CD14-positive monocyte (primary cell): Measurements from ENCODE around the gene ZBTB38. TPM values are rescaled to one million over a fixed set of nuclear protein-coding genes. Genes with fewer than 3 reads are reported as not detected.

Experiments used
- DNase-seq, 3 donors: peaks; one replicate each; pipeline ENCODE4 v3.0.0-alpha.2; 2011 to 2022
- H2AFZ ChIP-seq: 2 replicates; pipeline ENCODE4 v1.6.0; 2012; ENCODE audit warnings: mild to moderate bottlenecking, low read depth, low read length, inconsistent platforms; ENCODE audit not compliant: insufficient read depth, poor library complexity, severe bottlenecking
- H3K27ac ChIP-seq, 2 donors: 1 replicate in 1 of 2; 2 replicates in 1 of 2; pipeline ENCODE4 v1.5.1; 2012 to 2013; ENCODE audit warnings: low read length in 2 of 2, control low read depth in 1 of 2, inconsistent platforms in 1 of 2, low read depth in 1 of 2, mild to moderate bottlenecking in 1 of 2
- H3K27me3 ChIP-seq, 2 donors: one replicate each; pipeline versions ENCODE4 v1.6.0 to v1.6.1; 2011 to 2013; ENCODE audit warnings: low read length in 2 of 2; ENCODE audit not compliant: control insufficient read depth in 2 of 2, insufficient read depth in 2 of 2
- H3K36me3 ChIP-seq, 2 donors: replicated peaks in 1 of 2; 1 replicate in 1 of 2; 2 replicates in 1 of 2; pipeline versions ENCODE4 v1.5.1 to v1.6.1; 2012 to 2013; ENCODE audit warnings: low read length in 2 of 2, control low read depth in 1 of 2, inconsistent platforms in 1 of 2, mild to moderate bottlenecking in 1 of 2; ENCODE audit not compliant: insufficient read depth in 2 of 2, control insufficient read depth in 1 of 2
- H3K4me1 ChIP-seq, 2 donors: 1 replicate in 1 of 2; 2 replicates in 1 of 2; pipeline versions ENCODE4 v1.5.1 to v1.6.1; 2012 to 2013; ENCODE audit warnings: low read length in 2 of 2, control low read depth in 1 of 2, inconsistent platforms in 1 of 2, mild to moderate bottlenecking in 1 of 2, moderate library complexity in 1 of 2; ENCODE audit not compliant: insufficient read depth in 2 of 2, control insufficient read depth in 1 of 2
- H3K4me2 ChIP-seq: replicated peaks from 2 replicates; pipeline ENCODE3; 2012; ENCODE audit warnings: low read length, moderate library complexity, mild to moderate bottlenecking; ENCODE audit not compliant: poor library complexity, severe bottlenecking; ENCODE audit errors: extremely low read depth
- H3K4me3 ChIP-seq, 3 experiments: fragments of 200-600 bp in 1 of 3; sonication (generic) in 1 of 3; replicated peaks in 1 of 3; 1 replicate in 2 of 3; 2 replicates in 1 of 3; pipeline ENCODE4 v1.5.1; 2011 to 2013; ENCODE audit warnings: low read length in 3 of 3, mild to moderate bottlenecking in 3 of 3, control low read depth in 2 of 3, low read depth in 2 of 3, inconsistent platforms in 1 of 3, moderate library complexity in 1 of 3
- H3K79me2 ChIP-seq: 2 replicates; pipeline ENCODE4 v1.6.0; 2012; ENCODE audit warnings: mild to moderate bottlenecking, control low read depth, inconsistent platforms, low read length, moderate library complexity; ENCODE audit not compliant: insufficient read depth
- H3K9ac ChIP-seq: 2 replicates; pipeline ENCODE4 v1.6.0; 2017; ENCODE audit warnings: low read length, mild to moderate bottlenecking; ENCODE audit not compliant: insufficient read depth, poor library complexity, severe bottlenecking
- H3K9me3 ChIP-seq, 2 donors: replicated peaks in 1 of 2; 1 replicate in 1 of 2; 2 replicates in 1 of 2; pipeline versions ENCODE4 v1.5.1 to v1.6.1; 2012 to 2013; ENCODE audit warnings: low read length in 2 of 2, control low read depth in 1 of 2; ENCODE audit not compliant: control insufficient read depth in 1 of 2, insufficient read depth in 1 of 2
- H4K20me1 ChIP-seq: 2 replicates; pipeline ENCODE4 v1.6.0; 2012; ENCODE audit warnings: mild to moderate bottlenecking, low read length, control low read depth, moderate library complexity; ENCODE audit not compliant: insufficient read depth
- H3K27ac Mint-ChIP-seq, 7 donors: one replicate each; pipeline ENCODE4 v1.8.0; 2020; ENCODE audit warnings: mild to moderate bottlenecking in 7 of 7, mixed read lengths in 7 of 7, moderate library complexity in 6 of 7, inconsistent platforms in 2 of 7
- H3K27me3 Mint-ChIP-seq, 3 donors: one replicate each; pipeline ENCODE4 v1.8.0; 2021 to 2022; ENCODE audit warnings: low read depth in 3 of 3, mild to moderate bottlenecking in 3 of 3, mixed read lengths in 3 of 3, moderate library complexity in 3 of 3, inconsistent platforms in 1 of 3
- H3K36me3 Mint-ChIP-seq, 2 donors: one replicate each; pipeline ENCODE4 v1.8.0; 2020; ENCODE audit warnings: mixed read lengths in 2 of 2, inconsistent platforms in 1 of 2, mild to moderate bottlenecking in 1 of 2
- H3K4me1 Mint-ChIP-seq: one replicate; pipeline ENCODE4 v1.8.0; 2020; ENCODE audit warnings: mild to moderate bottlenecking, mixed read lengths
- H3K4me3 Mint-ChIP-seq, 2 donors: one replicate each; pipeline ENCODE4 v1.8.0; 2020; ENCODE audit warnings: mild to moderate bottlenecking in 2 of 2, mixed read lengths in 2 of 2, moderate library complexity in 1 of 2
- H3K9me3 Mint-ChIP-seq, 7 donors: one replicate each; pipeline ENCODE4 v1.8.0; 2020 to 2022; ENCODE audit warnings: mixed read lengths in 7 of 7, mild to moderate bottlenecking in 6 of 7, moderate library complexity in 6 of 7, inconsistent platforms in 2 of 7
- CTCF ChIP-seq: fragments of 200-600 bp; IDR thresholded peaks from one replicate; pipeline ENCODE4 v1.8.0; 2022; ENCODE audit warnings: antibody characterized with exemption, mild to moderate bottlenecking
- WGBS: methylation state at CpG from one replicate; pipeline ENCODE4 v1.1.5; 2013; ENCODE audit warnings: missing lambda C conversion rate; ENCODE audit not compliant: insufficient coverage; 5-methylcytosine and 5-hydroxymethylcytosine counted together
- intact Hi-C, 2 donors: fragments of 100-400 bp; cut with micrococcal nuclease; formaldehyde crosslinking; loops; one replicate each; pipeline versions ENCODE4 v1.15.0 to v1.15.1; 2023
- polyA plus RNA-seq, 3 donors: library from polyadenylated mRNA; depleted of rRNA in 1 of 3; unstranded in 2 of 3; stranded (reverse) in 1 of 3; fragments of 300-500 nt in 2 of 3; fragments of >200 nt in 1 of 3; fragmentation: Illumina TruSeq in 2 of 3; gene quantifications; 1 replicate in 2 of 3; 2 replicates in 1 of 3; pipeline ENCODE4 v1.2.3, GENCODE V29; 2012 to 2021

Gene ZBTB38
- polyA plus RNA-seq, 3 donors: 3.9 to 28.5 (median 19.0) TPM

GRCh38 chr3:141356046-141356445, 12.3 kb upstream of the ZBTB38 start:
- peaks cover 0 to 2% (median 0%) of the 10 kb centered on the region in 7 donors for H3K9me3 Mint-ChIP-seq
- Histone ChIP-seq H3K4me1 (no peaks in the 10 kb centered on the region), H3K9me3 (no peaks in the 10 kb centered on the region), H3K27me3 (no peaks in the 10 kb centered on the region), H3K4me3 (no peak overlapping the region), H3K36me3 (no peaks in the 10 kb centered on the region), H2AFZ (no peak overlapping the region), H3K27ac (no peak overlapping the region), H4K20me1 (no peaks in the 10 kb centered on the region), H3K4me2 (no peak overlapping the region), H3K9ac (no peak overlapping the region), H3K79me2 (no peaks in the 10 kb centered on the region)
- TF ChIP-seq CTCF: no peak
- H3K27me3 Mint-ChIP-seq: peaks cover 0 to 2% (median 0%) of the 10 kb centered on the region in 3 donors
- intact Hi-C loops: no loop called here
- H3K4me1 Mint-ChIP-seq: peaks cover 6% of the 10 kb centered on the region
- no peak overlapping the region for H3K4me3 Mint-ChIP-seq
- no peaks in the 10 kb centered on the region for H3K36me3 Mint-ChIP-seq
- no peak for DNase-seq
- no peak overlapping the region for H3K27ac Mint-ChIP-seq
- WGBS: 100% methylated on average over 1 of the region's 4 CpGs

GRCh38 chr3:141360888-141361598, 7.3 kb upstream of the ZBTB38 start:
- no peaks in the 10 kb centered on the region for H3K36me3 ChIP-seq
- 43% methylated on average over 4 of the region's 6 CpGs for WGBS
- no peaks in the 10 kb centered on the region for H3K27me3 ChIP-seq
- Mint-ChIP-seq H3K4me1 (peaks cover 8% of the 10 kb centered on the region), H3K27ac (no peak overlapping the region), H3K4me3 (no peak overlapping the region), H3K36me3 (no peaks in the 10 kb centered on the region), H3K27me3 (peaks cover 0 to 5% (median 4%) of the 10 kb centered on the region in 3 donors), H3K9me3 (peaks cover 0 to 3% (median 2%) of the 10 kb centered on the region in 7 donors)
- H3K4me3 ChIP-seq: no peak overlapping the region
- H3K4me1 ChIP-seq: no peaks in the 10 kb centered on the region
- TF ChIP-seq CTCF: peak; percentile 59
- no peak overlapping the region for H3K27ac ChIP-seq
- no peak overlapping the region for H3K4me2 ChIP-seq
- no peaks in the 10 kb centered on the region for H3K9me3 ChIP-seq
- H3K79me2 ChIP-seq: no peaks in the 10 kb centered on the region
- H2AFZ ChIP-seq: peak overlapping the region; percentile 35
- no peak overlapping the region for H3K9ac ChIP-seq
- intact Hi-C loops: loop anchor here in 1 of 2 donors (5.0 kb wide), 2 partner anchors 49 to 81 kb away; no protein-coding TSS in a partner anchor
- H4K20me1 ChIP-seq: no peaks in the 10 kb centered on the region
- DNase-seq: peak in 2 of 3 donors; percentile 15 to 25
